Measurements from ENCODE around the gene ZNF497. TPM values are rescaled to one million over a fixed set of nuclear protein-coding genes. Genes with fewer than 3 reads are reported as not detected.

The ZNF497 gene
- total RNA-seq, 4 donors from 2014 or later = 0.74 to 2.4 (median 1.3) TPM

- TF ChIP-seq CTCF (IDR thresholded peaks at IDR 0.05) = no peak
- no peak for ATAC-seq (ENCODE audit: low FRiP score)
- no peak for DNase-seq (ENCODE audit: low spot score)
Measured at GRCh38 chr19:58336820-58337219, 25.7 kb downstream of the ZNF497 start.

GRCh38 chr19:58336216-58336615 is 26.3 kb downstream of the ZNF497 start:
- TF ChIP-seq CTCF (IDR thresholded peaks at IDR 0.05) = no peak
- DNase-seq (ENCODE audit: low spot score) = no peak
- ATAC-seq (ENCODE audit: low FRiP score) = no peak

GRCh38 chr19:58335630-58336029 is 26.9 kb downstream of the ZNF497 start:
- ATAC-seq (ENCODE audit: low FRiP score) = no peak

DNA sequence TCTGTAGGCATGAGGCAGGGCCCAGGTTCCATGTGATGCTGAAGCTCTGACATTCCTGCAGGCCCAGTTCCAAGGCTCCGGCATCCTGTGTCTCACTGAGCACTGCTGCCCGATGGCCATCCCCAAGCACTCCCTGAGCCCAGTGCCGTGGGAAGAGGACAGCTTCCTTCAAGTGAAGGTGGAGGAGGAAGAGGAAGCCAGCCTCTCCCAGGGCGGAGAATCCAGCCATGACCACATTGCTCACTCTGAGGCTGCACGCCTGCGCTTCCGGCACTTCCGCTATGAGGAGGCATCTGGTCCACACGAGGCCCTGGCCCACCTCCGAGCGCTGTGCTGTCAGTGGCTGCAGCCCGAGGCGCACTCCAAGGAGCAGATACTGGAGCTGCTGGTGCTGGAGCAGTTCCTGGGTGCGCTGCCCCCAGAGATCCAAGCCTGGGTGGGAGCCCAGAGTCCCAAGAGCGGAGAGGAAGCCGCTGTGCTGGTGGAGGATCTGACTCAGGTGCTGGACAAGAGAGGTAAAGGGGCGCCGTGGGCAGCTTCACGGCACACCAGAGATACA is 27.8 kb downstream of the ZNF497 start:
- ATAC-seq (ENCODE audit: low FRiP score) (no peak), DNase-seq (ENCODE audit: low spot score) (no peak)
- no peak for TF ChIP-seq CTCF (IDR thresholded peaks at IDR 0.05)

More at GRCh38 chr19:58335630-58336029, 26.9 kb downstream of the ZNF497 start:
- no peak for TF ChIP-seq CTCF (IDR thresholded peaks at IDR 0.05)
- no peak for DNase-seq (ENCODE audit: low spot score)

DNA sequence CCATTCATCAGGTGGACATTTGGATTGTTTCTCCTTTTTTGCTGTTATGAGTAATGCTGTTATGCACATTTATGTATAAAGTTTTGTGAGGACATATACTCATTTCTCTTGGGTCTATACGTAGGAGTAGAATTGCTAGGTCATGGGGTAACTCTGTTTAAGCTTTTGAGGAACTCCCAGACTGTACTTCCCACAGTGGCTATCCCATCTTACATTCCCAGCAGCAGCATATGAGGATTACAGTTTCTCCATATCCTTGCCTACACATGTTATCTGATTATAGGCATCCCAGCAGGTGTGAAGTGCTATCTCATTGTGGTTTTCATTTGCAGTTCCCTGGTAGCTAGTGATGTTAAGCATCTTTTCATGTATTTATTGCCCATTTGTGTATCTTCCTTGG is 29.9 kb downstream of the ZNF497 start:
- DNase-seq (ENCODE audit: low spot score) (no peak), ATAC-seq (ENCODE audit: low FRiP score) (no peak)
- no peak for TF ChIP-seq CTCF (IDR thresholded peaks at IDR 0.05)

DNA sequence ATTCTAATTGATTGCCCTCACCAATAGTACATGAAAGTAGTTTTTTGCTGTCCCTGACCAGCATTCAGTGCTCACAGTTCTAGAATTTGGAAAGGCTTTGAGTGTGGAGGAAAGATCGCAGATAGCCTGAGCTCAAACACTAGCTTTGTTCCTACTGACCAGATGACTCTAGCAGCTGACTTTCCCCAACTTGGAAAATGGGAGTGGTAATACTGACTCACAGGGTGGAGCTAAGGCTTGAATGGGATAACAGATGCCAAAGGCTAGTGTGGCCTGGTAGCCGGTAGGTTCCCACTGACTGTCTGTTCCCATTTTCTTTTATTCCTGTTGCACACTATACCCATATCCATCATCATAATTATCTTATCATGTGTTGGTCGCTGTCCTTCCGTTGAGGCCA is 32.1 kb downstream of the ZNF497 start:
- no peak for TF ChIP-seq CTCF (IDR thresholded peaks at IDR 0.05)
- no peak for DNase-seq (ENCODE audit: low spot score)
- ATAC-seq (ENCODE audit: low FRiP score) = no peak

- ATAC-seq (ENCODE audit: low FRiP score) (no peak), DNase-seq (ENCODE audit: low spot score) (no peak)
- no peak for TF ChIP-seq CTCF (IDR thresholded peaks at IDR 0.05)
Measured at GRCh38 chr19:58328999-58329398, 33.6 kb downstream of the ZNF497 start.
